HepG2 (cell line): ENCODE results near the gene ACTA2. TPM values are rescaled to one million over a fixed set of nuclear protein-coding genes. Genes with fewer than 3 reads are reported as not detected.

Experiments used
- ATAC-seq: fragments of 200-7000 bp; cut with Tn5 transposase; 3 replicates; pipeline ENCODE4 v1.9.1; 2020; ENCODE audit warnings: mild to moderate bottlenecking, moderate library complexity
- BruUV-seq: library from RNA; stranded (reverse); fragments of 400-500 nt; replicated peaks from 2 replicates; lab custom pipeline; 2021; lab: Mats Ljungman, UMichigan
- CTCF ChIA-PET: fragments of 300-600 bp; formaldehyde crosslinking; extraction: SDS; loops from one replicate; lab custom pipeline; 2021; ENCODE audit warnings: low total read pairs, inconsistent platforms, low intra/inter-chr PET ratio; lab: Yijun Ruan, JAX
- POLR2A ChIA-PET: fragments of 350-600 bp; sonication (Branson Sonifier 250); formaldehyde crosslinking; loops from one replicate; lab custom pipeline; 2020; ENCODE audit warnings: antibody characterized with exemption, inconsistent platforms; lab: Yijun Ruan, JAX
- DNase-seq: peaks from one replicate; pipeline ENCODE4 v3.0.0-alpha.2; 2015; ENCODE audit warnings: low spot score
- FAIRE-seq: peaks from 3 replicates; lab custom pipeline; 2011; peaks lifted over from hg19 to GRCh38; lab: Jason Lieb, UNC
- H2AFZ ChIP-seq: one replicate; pipeline ENCODE4 v1.6.1; 2011; ENCODE audit warnings: low read length, inconsistent platforms
- H3K27ac ChIP-seq: fragments of 300-600 bp; 3 replicates; pipeline ENCODE4 v1.8.0; 2011; ENCODE audit warnings: mixed run types, mild to moderate bottlenecking, mixed read lengths, low read length, inconsistent platforms; ENCODE audit not compliant: insufficient read depth; ENCODE audit errors: extremely low read length
- H3K27me3 ChIP-seq, 2 experiments: fragments of 200-600 bp in 1 of 2; 2 replicates in 1 of 2; 3 replicates in 1 of 2; pipeline versions ENCODE4 v1.6.0 to v1.8.0; 2011; ENCODE audit warnings: low read length in 2 of 2, mild to moderate bottlenecking in 2 of 2, moderate library complexity in 2 of 2, inconsistent platforms in 1 of 2; ENCODE audit not compliant: insufficient read depth in 2 of 2, control insufficient read depth in 1 of 2
- H3K36me3 ChIP-seq, 2 experiments: fragments of 200-600 bp in 1 of 2; replicated peaks in 1 of 2; 2 replicates in 1 of 2; 3 replicates in 1 of 2; pipeline versions ENCODE4 v1.5.1 to v1.8.0; 2011; ENCODE audit warnings: low read length in 2 of 2, inconsistent platforms in 1 of 2; ENCODE audit not compliant: insufficient read depth in 2 of 2, control insufficient read depth in 1 of 2
- H3K4me1 ChIP-seq: 2 replicates; pipeline ENCODE4 v1.5.1; 2012; ENCODE audit warnings: low read length, inconsistent platforms; ENCODE audit not compliant: insufficient read depth
- H3K4me2 ChIP-seq: 2 replicates; pipeline ENCODE4 v1.6.0; 2011; ENCODE audit warnings: low read depth, low read length, inconsistent platforms
- H3K4me3 ChIP-seq, 3 experiments: fragments of 200-600 bp in 1 of 3; sonication (generic), shearing (Covaris generic) in 1 of 3; replicated peaks in 1 of 3; 2 replicates each; pipeline ENCODE4 v1.5.1; 2011 to 2016; ENCODE audit warnings: low read length in 3 of 3, inconsistent platforms in 2 of 3, low read depth in 2 of 3, mild to moderate bottlenecking in 2 of 3, control low read depth in 1 of 3, mixed read lengths in 1 of 3; ENCODE audit not compliant: insufficient read depth in 1 of 3
- H3K79me2 ChIP-seq: one replicate; pipeline ENCODE4 v1.6.1; 2011; ENCODE audit warnings: low read length, inconsistent platforms; ENCODE audit not compliant: insufficient read depth
- H3K9ac ChIP-seq: 2 replicates; pipeline ENCODE4 v1.6.0; 2011; ENCODE audit warnings: mild to moderate bottlenecking, low read depth, low read length, inconsistent platforms; ENCODE audit not compliant: insufficient read depth
- H3K9me3 ChIP-seq: 2 replicates; pipeline ENCODE4 v1.5.1; 2012; ENCODE audit warnings: mild to moderate bottlenecking, low read length
- H4K20me1 ChIP-seq: 2 replicates; pipeline ENCODE4 v1.6.0; 2011; ENCODE audit warnings: inconsistent platforms, mild to moderate bottlenecking, low read length, moderate library complexity; ENCODE audit not compliant: insufficient read depth
- CHD2 ChIP-seq: IDR thresholded peaks from 2 replicates; pipeline ENCODE4 v1.6.1; 2011; ENCODE audit warnings: low read depth, low read length, improper control_type of control experiment
- MTF1 ChIP-seq: sonication (generic); formaldehyde crosslinking; IDR thresholded peaks from 2 replicates; pipeline ENCODE4 v1.5.0; 2020; ENCODE audit warnings: missing genetic modification reagents
- PAWR ChIP-seq: sonication (generic); formaldehyde crosslinking; IDR thresholded peaks from 2 replicates; pipeline ENCODE4 v1.4.0; 2020; ENCODE audit warnings: missing genetic modification reagents, mild to moderate bottlenecking, borderline replicate concordance
- ZBTB8A ChIP-seq: sonication (generic); formaldehyde crosslinking; IDR thresholded peaks from 2 replicates; pipeline ENCODE4 v1.4.0; 2020; ENCODE audit warnings: mild to moderate bottlenecking, low read depth, missing genetic modification reagents, borderline replicate concordance
- ZFAT ChIP-seq: sonication (generic); formaldehyde crosslinking; conservative IDR thresholded peaks from 2 replicates; pipeline ENCODE4 v1.8.1; 2023; ENCODE audit warnings: missing genetic modification reagents, inconsistent platforms
- ZNF10 ChIP-seq: sonication (generic); formaldehyde crosslinking; IDR thresholded peaks from 2 replicates; pipeline ENCODE4 v1.4.0; 2020; ENCODE audit warnings: mild to moderate bottlenecking, low read depth, missing genetic modification reagents, borderline replicate concordance
- ZNF441 ChIP-seq: sonication (generic); formaldehyde crosslinking; IDR thresholded peaks from 2 replicates; pipeline ENCODE4 v1.7.0; 2021; ENCODE audit warnings: missing genetic modification reagents, borderline replicate concordance
- ZNF460 ChIP-seq: sonication (generic); formaldehyde crosslinking; IDR thresholded peaks from 2 replicates; pipeline ENCODE4 v1.5.1; 2020; ENCODE audit warnings: missing genetic modification reagents, mild to moderate bottlenecking, borderline replicate concordance
- ZNF737 ChIP-seq: sonication (generic); formaldehyde crosslinking; IDR thresholded peaks from 2 replicates; pipeline ENCODE4 v1.5.0; 2020; ENCODE audit warnings: missing genetic modification reagents, mild to moderate bottlenecking, borderline replicate concordance
- ZNF747 ChIP-seq: sonication (generic); formaldehyde crosslinking; IDR thresholded peaks from 2 replicates; pipeline ENCODE4 v1.8.1; 2023; ENCODE audit warnings: missing genetic modification reagents, mild to moderate bottlenecking, borderline replicate concordance
- WGBS: methylation state at CpG from one replicate; pipeline ENCODE4 v1.1.6; 2017; ENCODE audit warnings: low lambda C conversion rate; 5-methylcytosine and 5-hydroxymethylcytosine counted together
- in situ Hi-C: cut with HindIII; loops from 2 replicates; pipeline ENCODE4 v1.10.0; 2017; ENCODE audit warnings: low pct_unique_long_range_greater_than_20kb; ENCODE audit not compliant: extremely low pct_ligation_motif_present
- intact Hi-C: fragments of 100-400 bp; cut with micrococcal nuclease; formaldehyde crosslinking; loops from one replicate; pipeline ENCODE4 v1.10.0; 2022; ENCODE audit not compliant: unreplicated experiment
- polyA plus RNA-seq, 8 experiments: library from polyadenylated mRNA; depleted of rRNA in 3 of 8; stranded (reverse) in 7 of 8; unstranded in 1 of 8; fragments of >200 nt; fragmentation: Illumina TruSeq in 4 of 8; extraction: Trizol in 4 of 8; gene quantifications; 2 replicates each; pipeline versions ENCODE4 v1.2.1 to v1.2.3, GENCODE V29; 2011 to 2016; ENCODE audit warnings: low read depth in 4 of 8, missing spikeins in 1 of 8, mixed read lengths in 1 of 8; ENCODE audit not compliant: insufficient read depth in 1 of 8
- total RNA-seq, 5 experiments: library from RNA; depleted of rRNA; stranded (reverse); fragments of >200 nt; fragmentation: Illumina TruSeq; extraction: Trizol; gene quantifications; 2 replicates each; pipeline ENCODE4 v1.2.3, GENCODE V29; 2016; ENCODE audit warnings: low read depth in 1 of 5
- TF ChIP-seq, protein P1 (sequence below): sonication (generic); formaldehyde crosslinking; IDR thresholded peaks from 2 replicates; pipeline ENCODE4 v1.9.0; 2021; ENCODE audit warnings: mild to moderate bottlenecking, missing genetic modification reagents
- TF ChIP-seq, protein P2 (sequence below): sonication (generic); formaldehyde crosslinking; IDR thresholded peaks from 2 replicates; pipeline ENCODE4 v1.5.0; 2020; ENCODE audit warnings: missing genetic modification reagents
- TF ChIP-seq, protein P3 (sequence below): sonication (generic); formaldehyde crosslinking; IDR thresholded peaks from 2 replicates; pipeline ENCODE4 v1.5.0; 2020; ENCODE audit warnings: missing genetic modification reagents, mild to moderate bottlenecking, borderline replicate concordance
- TF ChIP-seq, protein P4 (sequence below): sonication (generic); formaldehyde crosslinking; IDR thresholded peaks from 2 replicates; pipeline ENCODE4 v1.4.0; 2020; ENCODE audit warnings: missing genetic modification reagents

The ACTA2 gene
- total and polyA plus RNA-seq, 2 of the 13 experiments (the other 11 are each of a cell fraction or from before 2014, with no cell fraction given), result 21.8 to 59.9 TPM

DNA sequence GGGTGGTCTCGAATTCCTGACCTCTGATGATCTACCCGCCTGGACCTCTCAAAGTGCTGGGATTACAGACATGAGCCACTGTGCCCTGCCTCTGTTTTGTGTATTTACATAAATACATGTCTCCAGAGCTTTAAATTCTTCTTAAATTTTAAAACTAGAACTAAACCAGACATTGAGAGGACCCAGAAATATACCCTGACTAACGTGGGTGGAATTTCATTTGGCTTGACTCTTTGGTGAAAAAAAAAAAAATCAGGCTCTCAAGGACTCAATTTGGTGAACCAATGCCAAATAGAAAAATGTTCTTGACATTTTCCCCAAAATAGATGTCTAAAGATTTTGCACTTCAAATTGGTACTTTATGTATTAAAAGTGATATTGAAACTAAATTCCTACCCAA, 21.4 kb upstream of the ACTA2 start:
- intact Hi-C loops, result no loop called here
- no peak overlapping the region for H3K4me3 ChIP-seq
- H3K36me3 ChIP-seq, result no peaks in the 10 kb centered on the region
- BruUV-seq, result no TSS peak
- DNase-seq (no peak), FAIRE-seq (no peak)
- H3K27ac ChIP-seq, result no peak overlapping the region
- H3K4me1 ChIP-seq, result peaks cover 17% of the 10 kb centered on the region
- no peaks in the 10 kb centered on the region for H3K27me3 ChIP-seq
- in situ Hi-C loops, result no loop called here
- H3K9me3 ChIP-seq, result no peaks in the 10 kb centered on the region
- H2AFZ ChIP-seq, result no peak overlapping the region
- H3K79me2 ChIP-seq, result no peaks in the 10 kb centered on the region
- POLR2A ChIA-PET, result interaction anchor here (2.1 kb wide), 1 partner anchor 16 kb away, joined by 5 read pairs; the partner anchor contains the start of gene FAS
- H3K4me2 ChIP-seq, result no peak overlapping the region
- 91% methylated on average over 3 of the region's 3 CpGs for WGBS
- H4K20me1 ChIP-seq, result no peaks in the 10 kb centered on the region
- TF ChIP-seq, protein P1, sequence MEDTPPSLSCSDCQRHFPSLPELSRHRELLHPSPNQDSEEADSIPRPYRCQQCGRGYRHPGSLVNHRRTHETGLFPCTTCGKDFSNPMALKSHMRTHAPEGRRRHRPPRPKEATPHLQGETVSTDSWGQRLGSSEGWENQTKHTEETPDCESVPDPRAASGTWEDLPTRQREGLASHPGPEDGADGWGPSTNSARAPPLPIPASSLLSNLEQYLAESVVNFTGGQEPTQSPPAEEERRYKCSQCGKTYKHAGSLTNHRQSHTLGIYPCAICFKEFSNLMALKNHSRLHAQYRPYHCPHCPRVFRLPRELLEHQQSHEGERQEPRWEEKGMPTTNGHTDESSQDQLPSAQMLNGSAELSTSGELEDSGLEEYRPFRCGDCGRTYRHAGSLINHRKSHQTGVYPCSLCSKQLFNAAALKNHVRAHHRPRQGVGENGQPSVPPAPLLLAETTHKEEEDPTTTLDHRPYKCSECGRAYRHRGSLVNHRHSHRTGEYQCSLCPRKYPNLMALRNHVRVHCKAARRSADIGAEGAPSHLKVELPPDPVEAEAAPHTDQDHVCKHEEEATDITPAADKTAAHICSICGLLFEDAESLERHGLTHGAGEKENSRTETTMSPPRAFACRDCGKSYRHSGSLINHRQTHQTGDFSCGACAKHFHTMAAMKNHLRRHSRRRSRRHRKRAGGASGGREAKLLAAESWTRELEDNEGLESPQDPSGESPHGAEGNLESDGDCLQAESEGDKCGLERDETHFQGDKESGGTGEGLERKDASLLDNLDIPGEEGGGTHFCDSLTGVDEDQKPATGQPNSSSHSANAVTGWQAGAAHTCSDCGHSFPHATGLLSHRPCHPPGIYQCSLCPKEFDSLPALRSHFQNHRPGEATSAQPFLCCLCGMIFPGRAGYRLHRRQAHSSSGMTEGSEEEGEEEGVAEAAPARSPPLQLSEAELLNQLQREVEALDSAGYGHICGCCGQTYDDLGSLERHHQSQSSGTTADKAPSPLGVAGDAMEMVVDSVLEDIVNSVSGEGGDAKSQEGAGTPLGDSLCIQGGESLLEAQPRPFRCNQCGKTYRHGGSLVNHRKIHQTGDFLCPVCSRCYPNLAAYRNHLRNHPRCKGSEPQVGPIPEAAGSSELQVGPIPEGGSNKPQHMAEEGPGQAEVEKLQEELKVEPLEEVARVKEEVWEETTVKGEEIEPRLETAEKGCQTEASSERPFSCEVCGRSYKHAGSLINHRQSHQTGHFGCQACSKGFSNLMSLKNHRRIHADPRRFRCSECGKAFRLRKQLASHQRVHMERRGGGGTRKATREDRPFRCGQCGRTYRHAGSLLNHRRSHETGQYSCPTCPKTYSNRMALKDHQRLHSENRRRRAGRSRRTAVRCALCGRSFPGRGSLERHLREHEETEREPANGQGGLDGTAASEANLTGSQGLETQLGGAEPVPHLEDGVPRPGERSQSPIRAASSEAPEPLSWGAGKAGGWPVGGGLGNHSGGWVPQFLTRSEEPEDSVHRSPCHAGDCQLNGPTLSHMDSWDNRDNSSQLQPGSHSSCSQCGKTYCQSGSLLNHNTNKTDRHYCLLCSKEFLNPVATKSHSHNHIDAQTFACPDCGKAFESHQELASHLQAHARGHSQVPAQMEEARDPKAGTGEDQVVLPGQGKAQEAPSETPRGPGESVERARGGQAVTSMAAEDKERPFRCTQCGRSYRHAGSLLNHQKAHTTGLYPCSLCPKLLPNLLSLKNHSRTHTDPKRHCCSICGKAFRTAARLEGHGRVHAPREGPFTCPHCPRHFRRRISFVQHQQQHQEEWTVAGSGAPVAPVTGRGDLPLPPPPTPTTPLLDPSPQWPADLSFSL (CRISPR knock-in tag), result no peak
- TF ChIP-seq ZBTB8A (CRISPR knock-in tag), result no peak
- no peak for TF ChIP-seq CHD2
- no peak for TF ChIP-seq ZFAT
- TF ChIP-seq, protein P2, sequence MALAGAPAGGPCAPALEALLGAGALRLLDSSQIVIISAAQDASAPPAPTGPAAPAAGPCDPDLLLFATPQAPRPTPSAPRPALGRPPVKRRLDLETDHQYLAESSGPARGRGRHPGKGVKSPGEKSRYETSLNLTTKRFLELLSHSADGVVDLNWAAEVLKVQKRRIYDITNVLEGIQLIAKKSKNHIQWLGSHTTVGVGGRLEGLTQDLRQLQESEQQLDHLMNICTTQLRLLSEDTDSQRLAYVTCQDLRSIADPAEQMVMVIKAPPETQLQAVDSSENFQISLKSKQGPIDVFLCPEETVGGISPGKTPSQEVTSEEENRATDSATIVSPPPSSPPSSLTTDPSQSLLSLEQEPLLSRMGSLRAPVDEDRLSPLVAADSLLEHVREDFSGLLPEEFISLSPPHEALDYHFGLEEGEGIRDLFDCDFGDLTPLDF (CRISPR knock-in tag), result no peak
- TF ChIP-seq ZNF737, result no peak
- no peak for TF ChIP-seq ZNF747 (CRISPR knock-in tag)
- no peak for TF ChIP-seq ZNF441 (CRISPR knock-in tag)
- TF ChIP-seq ZNF460 (CRISPR knock-in tag), result no peak
- no peak for TF ChIP-seq ZNF10
- no peak for TF ChIP-seq PAWR (CRISPR knock-in tag)
- no peak for TF ChIP-seq MTF1 (CRISPR knock-in tag)
- TF ChIP-seq, protein P3, sequence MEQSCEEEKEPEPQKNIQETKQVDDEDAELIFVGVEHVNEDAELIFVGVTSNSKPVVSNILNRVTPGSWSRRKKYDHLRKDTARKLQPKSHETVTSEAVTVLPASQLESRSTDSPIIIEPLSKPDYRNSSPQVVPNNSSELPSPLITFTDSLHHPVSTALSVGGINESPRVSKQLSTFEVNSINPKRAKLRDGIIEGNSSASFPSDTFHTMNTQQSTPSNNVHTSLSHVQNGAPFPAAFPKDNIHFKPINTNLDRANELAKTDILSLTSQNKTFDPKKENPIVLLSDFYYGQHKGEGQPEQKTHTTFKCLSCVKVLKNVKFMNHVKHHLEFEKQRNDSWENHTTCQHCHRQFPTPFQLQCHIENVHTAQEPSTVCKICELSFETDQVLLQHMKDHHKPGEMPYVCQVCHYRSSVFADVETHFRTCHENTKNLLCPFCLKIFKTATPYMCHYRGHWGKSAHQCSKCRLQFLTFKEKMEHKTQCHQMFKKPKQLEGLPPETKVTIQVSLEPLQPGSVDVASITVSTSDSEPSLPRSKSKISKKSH (CRISPR knock-in tag), result no peak
- TF ChIP-seq, protein P4, sequence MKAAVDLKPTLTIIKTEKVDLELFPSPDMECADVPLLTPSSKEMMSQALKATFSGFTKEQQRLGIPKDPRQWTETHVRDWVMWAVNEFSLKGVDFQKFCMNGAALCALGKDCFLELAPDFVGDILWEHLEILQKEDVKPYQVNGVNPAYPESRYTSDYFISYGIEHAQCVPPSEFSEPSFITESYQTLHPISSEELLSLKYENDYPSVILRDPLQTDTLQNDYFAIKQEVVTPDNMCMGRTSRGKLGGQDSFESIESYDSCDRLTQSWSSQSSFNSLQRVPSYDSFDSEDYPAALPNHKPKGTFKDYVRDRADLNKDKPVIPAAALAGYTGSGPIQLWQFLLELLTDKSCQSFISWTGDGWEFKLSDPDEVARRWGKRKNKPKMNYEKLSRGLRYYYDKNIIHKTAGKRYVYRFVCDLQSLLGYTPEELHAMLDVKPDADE, result no peak
- TF ChIP-seq, all 625 proteins: peak for 0
- CTCF ChIA-PET, result no interaction called here
- no peak overlapping the region for H3K9ac ChIP-seq
- ATAC-seq, result no peak
